Measurements from ENCODE around the gene SHFL.

The SHFL gene

GRCh38 chr19:10132905-10133304, 46.8 kb downstream of the SHFL start:
- no peak overlapping the region for H3K14ac ChIP-seq (ENCODE audit: low read length in 2 of 2)
- peaks cover 60 to 63% of the 10 kb centered on the region in 2 experiments for H3K36me3 ChIP-seq (ENCODE audit: control insufficient read depth in 1 of 2, insufficient read depth in 2 of 2, low read depth in 1 of 2, low read length in 2 of 2)
- H4K8ac ChIP-seq (ENCODE audit: low read length), result no peak overlapping the region
- no peak overlapping the region for H2BK120ac ChIP-seq (ENCODE audit: low read depth, low read length)
- H2BK12ac ChIP-seq (ENCODE audit: low read length in 2 of 2), result no peak overlapping the region
- no peak overlapping the region for H3K4me3 ChIP-seq (ENCODE audit: insufficient read depth in 1 of 2, low read depth in 1 of 2, low read length in 2 of 2)
- H2BK5ac ChIP-seq (ENCODE audit: low read depth, low read length, poor library complexity, severe bottlenecking), result no peak overlapping the region
- no peaks in the 10 kb centered on the region for H3K4me1 ChIP-seq (ENCODE audit: control insufficient read depth, insufficient read depth, low read depth, low read length)
- no peak overlapping the region for H3K4me2 ChIP-seq (ENCODE audit: low read length, poor library complexity, severe bottlenecking)
- H4K91ac ChIP-seq (ENCODE audit: low read length), result no peak overlapping the region
- no peak overlapping the region for H3K4ac ChIP-seq (ENCODE audit: low read depth in 1 of 2, low read length in 2 of 2)
- H3K9me3 ChIP-seq (ENCODE audit: control insufficient read depth, low read length), result no peaks in the 10 kb centered on the region
- 96% methylated on average over 7 of the region's 7 CpGs for WGBS
- H3K79me1 ChIP-seq (replicated peaks; ENCODE audit: low read length, poor library complexity, severe bottlenecking), result peaks cover 18% of the 10 kb centered on the region
- no peak overlapping the region for H3K27ac ChIP-seq (ENCODE audit: low read length, poor library complexity, severe bottlenecking)
- no peak overlapping the region for H3K23ac ChIP-seq (ENCODE audit: low read length in 2 of 2)
- no peak overlapping the region for H3K18ac ChIP-seq (ENCODE audit: low read depth in 1 of 2, low read length in 2 of 2)
- H2BK15ac ChIP-seq (ENCODE audit: low read depth, poor library complexity, severe bottlenecking), result no peak overlapping the region
- no peaks in the 10 kb centered on the region for H3K27me3 ChIP-seq (ENCODE audit: control insufficient read depth in 1 of 2, insufficient read depth in 1 of 2, low read length in 2 of 2)
- DNase-seq, result no peak
- H3K9ac ChIP-seq (ENCODE audit: low read length), result no peak overlapping the region
- no peak overlapping the region for H2AK5ac ChIP-seq (ENCODE audit: low read length, severe bottlenecking)
- H2AFZ ChIP-seq (ENCODE audit: low read depth, low read length), result no peak overlapping the region

DNA sequence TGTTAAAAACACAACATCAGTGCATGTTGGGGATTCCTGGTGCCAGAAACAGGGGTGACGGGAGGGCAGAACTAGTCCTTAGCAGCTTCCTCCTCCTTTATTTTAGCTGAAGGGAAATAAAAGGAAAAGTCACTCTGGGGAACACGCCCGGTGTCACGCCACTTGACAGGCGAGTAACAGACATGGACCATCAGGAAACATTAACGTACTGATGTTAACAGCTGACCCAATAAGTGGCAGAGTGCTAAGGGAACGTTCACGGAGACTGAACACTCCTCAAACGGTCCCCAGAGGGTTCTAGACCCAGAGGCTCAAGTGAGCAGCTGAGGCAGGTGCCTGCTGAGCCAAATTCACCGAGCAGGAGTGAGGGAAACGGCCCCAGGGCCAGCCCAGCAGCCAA, 47.5 kb downstream of the SHFL start:
- Histone ChIP-seq H2BK15ac (ENCODE audit: low read depth, poor library complexity, severe bottlenecking) (no peak overlapping the region), H3K79me1 (replicated peaks; ENCODE audit: low read length, poor library complexity, severe bottlenecking) (peaks cover 21% of the 10 kb centered on the region), H4K8ac (ENCODE audit: low read length) (no peak overlapping the region), H2BK5ac (ENCODE audit: low read depth, low read length, poor library complexity, severe bottlenecking) (no peak overlapping the region), H4K91ac (ENCODE audit: low read length) (no peak overlapping the region), H2BK120ac (ENCODE audit: low read depth, low read length) (no peak overlapping the region), H3K4me2 (ENCODE audit: low read length, poor library complexity, severe bottlenecking) (no peak overlapping the region), H3K23ac (ENCODE audit: low read length in 2 of 2) (no peak overlapping the region), H3K18ac (ENCODE audit: low read depth in 1 of 2, low read length in 2 of 2) (no peak overlapping the region), H3K14ac (ENCODE audit: low read length in 2 of 2) (no peak overlapping the region), H2BK12ac (ENCODE audit: low read length in 2 of 2) (no peak overlapping the region), H2AFZ (ENCODE audit: low read depth, low read length) (no peak overlapping the region), H3K27me3 (ENCODE audit: control insufficient read depth in 1 of 2, insufficient read depth in 1 of 2, low read length in 2 of 2) (no peaks in the 10 kb centered on the region), H3K9ac (ENCODE audit: low read length) (no peak overlapping the region), H3K4ac (ENCODE audit: low read depth in 1 of 2, low read length in 2 of 2) (no peak overlapping the region), H3K4me1 (ENCODE audit: control insufficient read depth, insufficient read depth, low read depth, low read length) (no peaks in the 10 kb centered on the region), H2AK5ac (ENCODE audit: low read length, severe bottlenecking) (no peak overlapping the region), H3K36me3 (ENCODE audit: control insufficient read depth in 1 of 2, insufficient read depth in 2 of 2, low read depth in 1 of 2, low read length in 2 of 2) (peaks cover 63 to 64% of the 10 kb centered on the region in 2 experiments), H3K9me3 (ENCODE audit: control insufficient read depth, low read length) (no peaks in the 10 kb centered on the region), H3K4me3 (ENCODE audit: insufficient read depth in 1 of 2, low read depth in 1 of 2, low read length in 2 of 2) (no peak overlapping the region), H3K27ac (ENCODE audit: low read length, poor library complexity, severe bottlenecking) (no peak overlapping the region)
- WGBS, result 93% methylated on average over 11 of the region's 11 CpGs
- no peak for DNase-seq

DNA sequence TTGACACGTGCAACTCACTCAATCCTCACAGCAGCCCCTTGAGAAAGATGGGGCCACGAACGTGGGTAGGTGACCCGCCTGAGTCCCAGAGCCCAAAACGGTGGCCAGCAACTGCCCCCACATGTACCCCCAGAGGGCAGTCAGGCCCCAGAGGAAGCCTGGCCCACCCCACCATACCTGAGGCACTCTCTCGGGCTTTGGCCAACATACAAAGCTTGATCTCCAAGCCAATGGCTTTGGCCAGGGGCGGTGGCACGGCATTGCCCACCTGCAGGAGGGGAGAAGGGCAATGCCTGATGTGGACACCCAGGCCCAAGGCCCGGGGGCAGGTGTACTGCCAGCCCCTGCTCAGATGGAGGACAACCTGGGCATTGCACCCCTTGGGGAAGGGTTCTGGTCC, 47.9 kb downstream of the SHFL start:
- no peak overlapping the region for H4K91ac ChIP-seq (ENCODE audit: low read length)
- no peaks in the 10 kb centered on the region for H3K9me3 ChIP-seq (ENCODE audit: control insufficient read depth, low read length)
- H3K18ac ChIP-seq (ENCODE audit: low read depth in 1 of 2, low read length in 2 of 2), result no peak overlapping the region
- no peak overlapping the region for H3K27ac ChIP-seq (ENCODE audit: low read length, poor library complexity, severe bottlenecking)
- no peak overlapping the region for H3K4ac ChIP-seq (ENCODE audit: low read depth in 1 of 2, low read length in 2 of 2)
- H3K27me3 ChIP-seq (ENCODE audit: control insufficient read depth in 1 of 2, insufficient read depth in 1 of 2, low read length in 2 of 2), result no peaks in the 10 kb centered on the region
- no peak overlapping the region for H3K14ac ChIP-seq (ENCODE audit: low read length in 2 of 2)
- no peak overlapping the region for H2AFZ ChIP-seq (ENCODE audit: low read depth, low read length)
- H3K79me1 ChIP-seq (replicated peaks; ENCODE audit: low read length, poor library complexity, severe bottlenecking), result peaks cover 22% of the 10 kb centered on the region
- no peak overlapping the region for H2BK15ac ChIP-seq (ENCODE audit: low read depth, poor library complexity, severe bottlenecking)
- no peak overlapping the region for H3K4me3 ChIP-seq (ENCODE audit: insufficient read depth in 1 of 2, low read depth in 1 of 2, low read length in 2 of 2)
- 99% methylated on average over 9 of the region's 9 CpGs for WGBS
- H3K4me1 ChIP-seq (ENCODE audit: control insufficient read depth, insufficient read depth, low read depth, low read length), result no peaks in the 10 kb centered on the region
- H4K8ac ChIP-seq (ENCODE audit: low read length), result no peak overlapping the region
- no peak for DNase-seq
- no peak overlapping the region for H3K9ac ChIP-seq (ENCODE audit: low read length)
- H2BK5ac ChIP-seq (ENCODE audit: low read depth, low read length, poor library complexity, severe bottlenecking), result no peak overlapping the region
- no peak overlapping the region for H2BK120ac ChIP-seq (ENCODE audit: low read depth, low read length)
- no peak overlapping the region for H2AK5ac ChIP-seq (ENCODE audit: low read length, severe bottlenecking)
- H3K36me3 ChIP-seq (ENCODE audit: control insufficient read depth in 1 of 2, insufficient read depth in 2 of 2, low read depth in 1 of 2, low read length in 2 of 2), result peaks cover 66 to 68% of the 10 kb centered on the region in 2 experiments
- no peak overlapping the region for H3K4me2 ChIP-seq (ENCODE audit: low read length, poor library complexity, severe bottlenecking)
- no peak overlapping the region for H3K23ac ChIP-seq (ENCODE audit: low read length in 2 of 2)
- no peak overlapping the region for H2BK12ac ChIP-seq (ENCODE audit: low read length in 2 of 2)

- Histone ChIP-seq H3K23ac (ENCODE audit: low read length in 2 of 2) (no peak overlapping the region), H2BK120ac (ENCODE audit: low read depth, low read length) (no peak overlapping the region), H3K9me3 (ENCODE audit: control insufficient read depth, low read length) (no peaks in the 10 kb centered on the region), H2AFZ (ENCODE audit: low read depth, low read length) (no peak overlapping the region), H3K79me1 (replicated peaks; ENCODE audit: low read length, poor library complexity, severe bottlenecking) (peaks cover 27% of the 10 kb centered on the region), H3K27me3 (ENCODE audit: control insufficient read depth in 1 of 2, insufficient read depth in 1 of 2, low read length in 2 of 2) (no peaks in the 10 kb centered on the region), H4K91ac (ENCODE audit: low read length) (no peak overlapping the region), H3K18ac (ENCODE audit: low read depth in 1 of 2, low read length in 2 of 2) (no peak overlapping the region), H2BK15ac (ENCODE audit: low read depth, poor library complexity, severe bottlenecking) (no peak overlapping the region), H3K4me2 (ENCODE audit: low read length, poor library complexity, severe bottlenecking) (no peak overlapping the region), H2BK12ac (ENCODE audit: low read length in 2 of 2) (no peak overlapping the region), H4K8ac (ENCODE audit: low read length) (no peak overlapping the region), H3K4ac (ENCODE audit: low read depth in 1 of 2, low read length in 2 of 2) (no peak overlapping the region), H3K27ac (ENCODE audit: low read length, poor library complexity, severe bottlenecking) (no peak overlapping the region), H3K4me1 (ENCODE audit: control insufficient read depth, insufficient read depth, low read depth, low read length) (no peaks in the 10 kb centered on the region), H3K9ac (ENCODE audit: low read length) (no peak overlapping the region), H2AK5ac (ENCODE audit: low read length, severe bottlenecking) (no peak overlapping the region), H2BK5ac (ENCODE audit: low read depth, low read length, poor library complexity, severe bottlenecking) (no peak overlapping the region), H3K4me3 (ENCODE audit: insufficient read depth in 1 of 2, low read depth in 1 of 2, low read length in 2 of 2) (no peak overlapping the region), H3K14ac (ENCODE audit: low read length in 2 of 2) (no peak overlapping the region), H3K36me3 (ENCODE audit: control insufficient read depth in 1 of 2, insufficient read depth in 2 of 2, low read depth in 1 of 2, low read length in 2 of 2) (peaks cover 75 to 77% of the 10 kb centered on the region in 2 experiments)
- no peak for DNase-seq
- 97% methylated on average over 39 of the region's 39 CpGs for WGBS
Observed at GRCh38 chr19:10135551-10136334, 49.6 kb downstream of the SHFL start.
